GM10266 (cell line): ENCODE measurements around the gene TMC6.

Source experiments
- DNase-seq: peaks from one replicate; pipeline ENCODE4 v3.0.0; 2012; ENCODE audit errors: extremely low spot score
- TF ChIP-seq, protein P1 (sequence below): IDR thresholded peaks from 2 replicates; pipeline ENCODE4 v1.5.1; 2012; ENCODE audit warnings: mild to moderate bottlenecking, low read depth; ENCODE audit not compliant: control insufficient read depth, insufficient read depth; ENCODE audit errors: missing control alignments

The TMC6 gene

GRCh38 chr17:78131172-78132083 lies 2.9 kb upstream of the TMC6 start:
- TF ChIP-seq, protein P1, sequence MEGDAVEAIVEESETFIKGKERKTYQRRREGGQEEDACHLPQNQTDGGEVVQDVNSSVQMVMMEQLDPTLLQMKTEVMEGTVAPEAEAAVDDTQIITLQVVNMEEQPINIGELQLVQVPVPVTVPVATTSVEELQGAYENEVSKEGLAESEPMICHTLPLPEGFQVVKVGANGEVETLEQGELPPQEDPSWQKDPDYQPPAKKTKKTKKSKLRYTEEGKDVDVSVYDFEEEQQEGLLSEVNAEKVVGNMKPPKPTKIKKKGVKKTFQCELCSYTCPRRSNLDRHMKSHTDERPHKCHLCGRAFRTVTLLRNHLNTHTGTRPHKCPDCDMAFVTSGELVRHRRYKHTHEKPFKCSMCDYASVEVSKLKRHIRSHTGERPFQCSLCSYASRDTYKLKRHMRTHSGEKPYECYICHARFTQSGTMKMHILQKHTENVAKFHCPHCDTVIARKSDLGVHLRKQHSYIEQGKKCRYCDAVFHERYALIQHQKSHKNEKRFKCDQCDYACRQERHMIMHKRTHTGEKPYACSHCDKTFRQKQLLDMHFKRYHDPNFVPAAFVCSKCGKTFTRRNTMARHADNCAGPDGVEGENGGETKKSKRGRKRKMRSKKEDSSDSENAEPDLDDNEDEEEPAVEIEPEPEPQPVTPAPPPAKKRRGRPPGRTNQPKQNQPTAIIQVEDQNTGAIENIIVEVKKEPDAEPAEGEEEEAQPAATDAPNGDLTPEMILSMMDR, result no peak
- DNase-seq, result peak; percentile 60

GRCh38 chr17:78130437-78131101 lies 2.0 kb upstream of the TMC6 start, which contains the start of gene TMC8:
TSS of gene TMC8 (plus strand) at chr17:78130771. CDS start at chr17:78131589, 818 bp downstream.
- TF ChIP-seq, protein P1, result no peak
- DNase-seq, result peak; percentile 84

DNA sequence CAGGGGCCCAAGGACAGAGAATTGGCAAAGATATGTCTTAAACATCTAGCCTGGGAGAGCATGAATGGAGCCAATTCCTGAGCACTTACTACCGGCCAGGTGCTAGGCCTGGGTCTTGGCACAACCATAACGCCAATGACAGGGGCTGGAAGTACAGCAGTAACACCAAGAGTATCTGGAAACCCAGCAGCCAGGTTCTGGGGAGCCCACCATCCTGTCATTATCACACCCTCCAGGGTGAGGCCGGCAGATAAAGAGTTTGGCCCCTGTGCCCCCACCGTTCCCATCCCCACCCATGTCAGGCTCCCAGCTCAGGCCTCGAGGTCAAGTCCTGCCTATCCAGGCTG lies 1.5 kb upstream of the TMC6 start:
- TF ChIP-seq, protein P1, result no peak
- no peak for DNase-seq

GRCh38 chr17:78129351-78130089 lies 965 bp upstream of the TMC6 start:
- TF ChIP-seq, protein P1, result no peak
- no peak for DNase-seq

GRCh38 chr17:78127888-78128550 lies 536 bp downstream of the TMC6 start:
- TF ChIP-seq, protein P1, result no peak
- peak; percentile 64 for DNase-seq

- DNase-seq, result peak; percentile 84
- TF ChIP-seq, protein P1, result no peak
These were observed 1.2 kb downstream of the TMC6 start for GRCh38 chr17:78127239-78127887.
